Left lung (tissue), 10 donors: ENCODE measurements around the gene KIAA1191. TPM values are rescaled to one million over a fixed set of nuclear protein-coding genes. Genes with fewer than 3 reads are reported as not detected.
A peak's percentile ranks its signal among the peaks of the same experiment; 100 is the strongest.

Experiments used
- ATAC-seq: fragments of 200-7000 bp; cut with Tn5 transposase; one replicate; pipeline ENCODE4 v1.9.1; 2020; ENCODE audit warnings: moderate library complexity
- DNase-seq, 4 donors: peaks; one replicate each; pipeline ENCODE4 v3.0.0-alpha.2; 2013 to 2020
- H3K27ac ChIP-seq, 2 donors: fragments of 200-600 bp; sonication (generic) in 1 of 2; one replicate each; pipeline versions ENCODE4 v1.5.0 to v1.8.0; 2020 to 2021
- H3K27me3 ChIP-seq, 2 donors: fragments of 200-600 bp; sonication (generic) in 1 of 2; one replicate each; pipeline versions ENCODE4 v1.5.0 to v1.8.0; 2020 to 2021
- H3K36me3 ChIP-seq, 2 donors: fragments of 200-600 bp; sonication (generic) in 1 of 2; one replicate each; pipeline versions ENCODE4 v1.5.0 to v1.8.0; 2020 to 2021
- H3K4me1 ChIP-seq, 2 donors: fragments of 200-600 bp; one replicate each; pipeline ENCODE4 v1.8.0; 2021
- H3K4me3 ChIP-seq, 2 donors: fragments of 200-600 bp; sonication (generic) in 1 of 2; one replicate each; pipeline versions ENCODE4 v1.5.0 to v1.8.0; 2020 to 2021; ENCODE audit warnings: mild to moderate bottlenecking in 1 of 2
- H3K9me3 ChIP-seq, 2 donors: fragments of 200-600 bp; sonication (generic) in 1 of 2; one replicate each; pipeline versions ENCODE4 v1.5.0 to v1.8.0; 2020 to 2021
- CTCF ChIP-seq, 2 donors: fragments of 200-600 bp; sonication (generic) in 1 of 2; IDR thresholded peaks; one replicate each; pipeline versions ENCODE4 v1.5.0 to v1.8.0; 2021; ENCODE audit warnings: antibody characterized with exemption in 2 of 2
- intact Hi-C, 2 donors: fragments of 100-400 bp; cut with DNase I; formaldehyde crosslinking; loops; one replicate each; pipeline versions ENCODE4 v1.11.2 to v1.14.2; 2022
- polyA plus RNA-seq, 6 donors: library from polyadenylated mRNA; unstranded; fragments of 120-200 nt; gene quantifications; one replicate each; pipeline ENCODE4 v1.2.1, GENCODE V29; 2013; ENCODE audit not compliant: insufficient read length in 6 of 6
- total RNA-seq, 2 donors: library from RNA; stranded (reverse); fragmentation: NEBNext Ultra II Directional; extraction: Animal tissue kit (Norgen Biotek cat#: 25700); gene quantifications; one replicate each; pipeline ENCODE4 v1.2.1, GENCODE V29; 2021
- donor health status: DM: no; HTN: yes; CAD: no.
- donor health status: DM: no; HTN: no; CAD: no.

Gene KIAA1191
- total and polyA plus RNA-seq, 8 donors: 74.5 to 165 (median 157) TPM

GRCh38 chr5:176371621-176372539 is 10.3 kb upstream of the KIAA1191 start:
- H3K27ac ChIP-seq: no peak overlapping the region
- DNase-seq (no peak), ATAC-seq (peak; percentile 29)
- H3K4me1 ChIP-seq: no peaks in the 10 kb centered on the region
- H3K4me3 ChIP-seq: no peak overlapping the region
- no peaks in the 10 kb centered on the region for H3K9me3 ChIP-seq
- TF ChIP-seq CTCF (IDR thresholded peaks at IDR 0.05): no peak
- intact Hi-C loops: no loop called here
- H3K36me3 ChIP-seq: no peaks in the 10 kb centered on the region
- peaks cover 0 to 10% of the 10 kb centered on the region in 2 donors for H3K27me3 ChIP-seq

GRCh38 chr5:176369934-176370711 is 8.6 kb upstream of the KIAA1191 start:
- ATAC-seq (no peak), DNase-seq (no peak)
- Histone ChIP-seq H3K4me3 (no peak overlapping the region), H3K4me1 (peaks cover 0 to 13% of the 10 kb centered on the region in 2 donors), H3K27me3 (peaks cover 0 to 27% of the 10 kb centered on the region in 2 donors), H3K9me3 (no peaks in the 10 kb centered on the region), H3K27ac (no peak overlapping the region), H3K36me3 (no peaks in the 10 kb centered on the region)
- intact Hi-C loops: no loop called here
- no peak for TF ChIP-seq CTCF (IDR thresholded peaks at IDR 0.05)

GRCh38 chr5:176368726-176369125 is 7.2 kb upstream of the KIAA1191 start:
- TF ChIP-seq CTCF (IDR thresholded peaks at IDR 0.05): no peak
- intact Hi-C loops: no loop called here

GRCh38 chr5:176366232-176366894 is 4.8 kb upstream of the KIAA1191 start:
- peak overlapping the region; percentile 84 to 86 for H3K4me3 ChIP-seq
- H3K27me3 ChIP-seq: peaks cover 0 to 40% of the 10 kb centered on the region in 2 donors
- H3K36me3 ChIP-seq: no peaks in the 10 kb centered on the region
- H3K9me3 ChIP-seq: no peaks in the 10 kb centered on the region
- intact Hi-C loops: no loop called here
- peaks cover 0 to 25% of the 10 kb centered on the region in 2 donors for H3K4me1 ChIP-seq
- no peak for TF ChIP-seq CTCF (IDR thresholded peaks at IDR 0.05)
- DNase-seq (no peak), ATAC-seq (no peak)
- H3K27ac ChIP-seq: no peak overlapping the region

More at GRCh38 chr5:176368726-176369125, 7.2 kb upstream of the KIAA1191 start:
- H3K4me1 ChIP-seq: peaks cover 0 to 18% of the 10 kb centered on the region in 2 donors
- H3K4me3 ChIP-seq: no peak overlapping the region
- DNase-seq: no peak
- peaks cover 0 to 40% of the 10 kb centered on the region in 2 donors for H3K27me3 ChIP-seq
- no peak overlapping the region for H3K27ac ChIP-seq
- ATAC-seq: no peak
- H3K36me3 ChIP-seq: no peaks in the 10 kb centered on the region
- H3K9me3 ChIP-seq: no peaks in the 10 kb centered on the region
